ENCODE measurements around the gene ASXL1. TPM values are rescaled to one million over a fixed set of nuclear protein-coding genes. Genes with fewer than 3 reads are reported as not detected.
"Not testable (repeated sequence)": the region's sequence is repeated elsewhere in the genome, so short reads cannot be mapped to it uniquely, and the experiment has no call there.

ASXL1 gene
- total RNA-seq, 1 donor from 2014 or later: 90.8 TPM

DNA sequence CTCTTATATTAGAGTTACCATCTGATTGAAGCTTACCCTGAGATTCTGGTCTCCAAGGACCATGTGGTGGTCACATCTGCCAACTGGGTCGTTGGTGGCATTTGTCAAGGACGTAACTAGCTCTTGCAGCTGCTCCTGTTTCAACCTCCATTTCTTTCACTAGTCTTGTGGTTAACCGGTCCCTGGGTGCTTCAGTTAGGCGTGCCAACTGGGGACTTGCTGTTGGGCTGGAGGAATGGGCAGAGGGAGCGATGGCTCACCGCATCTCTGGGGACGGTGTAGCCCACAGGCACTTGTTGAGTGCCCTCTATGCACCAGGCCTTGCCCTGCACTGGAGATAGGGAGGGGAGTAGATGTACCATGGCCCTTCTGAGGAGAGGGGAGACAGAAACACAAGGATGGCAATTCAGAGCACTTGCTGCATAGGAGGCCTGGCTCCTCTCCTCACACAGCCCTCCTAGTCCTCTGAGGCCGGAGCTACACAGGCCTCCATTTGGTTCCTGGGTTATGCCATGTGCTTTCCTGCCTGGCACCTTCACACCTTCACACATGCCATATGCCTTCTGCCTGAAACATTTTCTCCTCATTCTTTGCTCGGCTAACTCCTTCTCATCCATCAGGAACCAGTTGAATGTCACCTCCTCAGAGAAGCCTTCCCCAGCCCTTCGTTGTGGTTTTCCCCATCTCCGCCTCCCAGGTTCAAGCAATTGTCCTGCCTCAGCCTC, 20.0 kb upstream of the ASXL1 start:
- Mint-ChIP-seq H3K27me3 (ENCODE audit: unreplicated experiment) (peaks cover 8% of the 10 kb centered on the region), H3K27ac (ENCODE audit: unreplicated experiment) (no peak overlapping the region), H3K36me3 (ENCODE audit: low read depth, unreplicated experiment) (peaks cover 13% of the 10 kb centered on the region), H3K9me3 (ENCODE audit: unreplicated experiment) (no peaks in the 10 kb centered on the region), H3K4me1 (ENCODE audit: unreplicated experiment) (peaks cover 5% of the 10 kb centered on the region), H3K4me3 (ENCODE audit: unreplicated experiment) (no peak overlapping the region)
- TF ChIP-seq, protein P1, sequence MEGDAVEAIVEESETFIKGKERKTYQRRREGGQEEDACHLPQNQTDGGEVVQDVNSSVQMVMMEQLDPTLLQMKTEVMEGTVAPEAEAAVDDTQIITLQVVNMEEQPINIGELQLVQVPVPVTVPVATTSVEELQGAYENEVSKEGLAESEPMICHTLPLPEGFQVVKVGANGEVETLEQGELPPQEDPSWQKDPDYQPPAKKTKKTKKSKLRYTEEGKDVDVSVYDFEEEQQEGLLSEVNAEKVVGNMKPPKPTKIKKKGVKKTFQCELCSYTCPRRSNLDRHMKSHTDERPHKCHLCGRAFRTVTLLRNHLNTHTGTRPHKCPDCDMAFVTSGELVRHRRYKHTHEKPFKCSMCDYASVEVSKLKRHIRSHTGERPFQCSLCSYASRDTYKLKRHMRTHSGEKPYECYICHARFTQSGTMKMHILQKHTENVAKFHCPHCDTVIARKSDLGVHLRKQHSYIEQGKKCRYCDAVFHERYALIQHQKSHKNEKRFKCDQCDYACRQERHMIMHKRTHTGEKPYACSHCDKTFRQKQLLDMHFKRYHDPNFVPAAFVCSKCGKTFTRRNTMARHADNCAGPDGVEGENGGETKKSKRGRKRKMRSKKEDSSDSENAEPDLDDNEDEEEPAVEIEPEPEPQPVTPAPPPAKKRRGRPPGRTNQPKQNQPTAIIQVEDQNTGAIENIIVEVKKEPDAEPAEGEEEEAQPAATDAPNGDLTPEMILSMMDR (IDR thresholded peaks at IDR 0.05; ENCODE audit: unreplicated experiment): no peak
- no peak for DNase-seq (ENCODE audit: low spot score)

DNA sequence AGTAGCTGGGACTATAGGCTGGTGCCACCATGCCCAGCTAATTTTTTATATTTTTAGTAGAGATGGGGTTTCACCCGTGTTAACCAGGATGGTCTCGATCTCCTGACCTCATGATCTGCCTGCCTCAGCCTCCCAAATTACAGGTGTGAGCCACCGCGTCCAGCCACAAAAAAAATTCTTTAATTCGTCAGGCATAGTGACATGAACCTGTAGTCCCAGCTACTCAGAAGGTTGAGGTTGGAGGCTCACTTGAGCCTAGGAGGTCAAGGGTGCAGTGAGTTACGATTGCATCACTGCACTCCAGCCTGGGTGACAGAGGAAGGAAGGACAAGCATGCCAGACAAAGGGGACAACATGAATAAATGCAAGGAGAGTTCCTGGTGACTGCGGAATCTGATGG, 19.5 kb upstream of the ASXL1 start:
- Mint-ChIP-seq H3K27ac (ENCODE audit: unreplicated experiment) (no peak overlapping the region), H3K4me1 (ENCODE audit: unreplicated experiment) (peaks cover 5% of the 10 kb centered on the region), H3K36me3 (ENCODE audit: low read depth, unreplicated experiment) (peaks cover 11% of the 10 kb centered on the region), H3K27me3 (ENCODE audit: unreplicated experiment) (peaks cover 8% of the 10 kb centered on the region), H3K4me3 (ENCODE audit: unreplicated experiment) (no peak overlapping the region), H3K9me3 (ENCODE audit: unreplicated experiment) (no peaks in the 10 kb centered on the region)
- TF ChIP-seq, protein P1 (IDR thresholded peaks at IDR 0.05; ENCODE audit: unreplicated experiment): no peak
- DNase-seq (ENCODE audit: low spot score): no peak

DNA sequence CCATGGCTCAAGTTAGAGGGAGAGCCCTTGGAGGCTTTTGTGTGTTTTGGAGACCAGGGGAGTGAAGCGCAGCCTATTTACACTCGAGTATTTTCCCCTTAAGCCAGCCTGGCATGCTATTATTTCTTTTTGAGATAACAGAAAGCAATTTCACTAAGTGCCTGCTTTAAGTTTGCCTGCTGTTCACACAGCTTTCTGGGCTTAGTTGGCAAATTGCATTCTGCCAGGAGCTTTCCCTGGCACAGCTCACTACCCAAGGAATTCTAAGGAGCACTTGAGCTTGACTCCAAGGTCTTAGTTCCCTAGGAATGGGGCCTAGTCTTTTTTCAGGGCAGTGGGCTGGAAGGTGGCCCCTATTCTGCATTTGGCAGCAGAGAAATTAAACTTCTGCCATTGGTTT, 19.0 kb upstream of the ASXL1 start:
- no peak overlapping the region for H3K4me3 Mint-ChIP-seq (ENCODE audit: unreplicated experiment)
- peaks cover 7% of the 10 kb centered on the region for H3K36me3 Mint-ChIP-seq (ENCODE audit: low read depth, unreplicated experiment)
- TF ChIP-seq, protein P1 (IDR thresholded peaks at IDR 0.05; ENCODE audit: unreplicated experiment): no peak
- no peak for DNase-seq (ENCODE audit: low spot score)
- H3K4me1 Mint-ChIP-seq (ENCODE audit: unreplicated experiment): peaks cover 5% of the 10 kb centered on the region
- no peaks in the 10 kb centered on the region for H3K9me3 Mint-ChIP-seq (ENCODE audit: unreplicated experiment)
- H3K27ac Mint-ChIP-seq (ENCODE audit: unreplicated experiment): no peak overlapping the region
- H3K27me3 Mint-ChIP-seq (ENCODE audit: unreplicated experiment): peaks cover 7% of the 10 kb centered on the region

DNA sequence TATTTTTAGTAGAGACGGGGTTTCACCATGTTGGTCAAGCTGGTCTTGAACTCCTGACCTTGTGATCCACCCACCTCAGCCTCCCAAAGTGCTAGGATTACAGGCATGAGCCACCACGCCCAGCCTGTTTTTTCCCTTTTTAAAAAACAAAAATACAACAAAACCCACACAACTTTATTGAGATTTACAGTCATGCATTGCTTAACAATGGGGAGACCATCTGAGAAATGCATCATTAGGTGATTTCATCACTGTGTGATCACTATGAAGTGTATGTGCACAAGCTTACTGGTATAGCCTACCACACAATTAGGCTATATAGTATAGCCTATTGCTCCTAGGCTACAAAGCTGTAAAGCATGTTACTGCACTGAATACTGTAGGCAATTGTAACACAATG, 17.1 kb upstream of the ASXL1 start:
- not testable (repeated sequence) for H3K4me3 Mint-ChIP-seq (ENCODE audit: unreplicated experiment); H3K4me1 Mint-ChIP-seq (ENCODE audit: unreplicated experiment); DNase-seq (ENCODE audit: low spot score); H3K9me3 Mint-ChIP-seq (ENCODE audit: unreplicated experiment); H3K36me3 Mint-ChIP-seq (ENCODE audit: low read depth, unreplicated experiment); H3K27ac Mint-ChIP-seq (ENCODE audit: unreplicated experiment); H3K27me3 Mint-ChIP-seq (ENCODE audit: unreplicated experiment)

DNA sequence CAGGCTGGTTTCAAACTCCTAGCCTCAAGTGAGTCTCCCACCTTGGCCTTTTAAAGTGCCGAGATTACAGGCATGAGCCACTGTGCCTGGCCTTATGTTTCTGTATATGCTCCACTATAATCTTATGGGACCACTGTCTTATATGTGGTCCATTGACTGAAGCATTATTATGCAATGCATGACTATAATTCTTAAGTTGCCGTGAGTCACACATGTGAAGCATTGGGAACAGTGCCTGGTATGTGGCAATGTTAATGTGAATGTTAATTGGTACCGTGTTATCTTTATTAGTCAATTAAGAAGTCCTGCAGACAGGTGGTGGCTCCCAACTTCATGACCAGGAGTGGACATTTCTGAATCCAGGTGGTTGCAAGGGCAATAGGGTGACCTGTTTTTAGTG, 14.7 kb upstream of the ASXL1 start:
- no peaks in the 10 kb centered on the region for H3K36me3 Mint-ChIP-seq (ENCODE audit: low read depth, unreplicated experiment)
- DNase-seq (ENCODE audit: low spot score): no peak
- peaks cover 5% of the 10 kb centered on the region for H3K4me1 Mint-ChIP-seq (ENCODE audit: unreplicated experiment)
- H3K9me3 Mint-ChIP-seq (ENCODE audit: unreplicated experiment): no peaks in the 10 kb centered on the region
- peaks cover 5% of the 10 kb centered on the region for H3K27me3 Mint-ChIP-seq (ENCODE audit: unreplicated experiment)
- TF ChIP-seq, protein P1 (IDR thresholded peaks at IDR 0.05; ENCODE audit: unreplicated experiment): no peak
- no peak overlapping the region for H3K4me3 Mint-ChIP-seq (ENCODE audit: unreplicated experiment)
- no peak overlapping the region for H3K27ac Mint-ChIP-seq (ENCODE audit: unreplicated experiment)

Measured in endothelial cell (in vitro differentiated cells).